GM19099 (cell line): ENCODE results near the gene ADRB2.

ENCODE experiments used
- POLR2A ChIP-seq: IDR thresholded peaks from 3 replicates; pipeline ENCODE4 v1.6.1; 2011; ENCODE audit warnings: low read depth; ENCODE audit not compliant: insufficient read length; ENCODE audit errors: extremely low read depth

Gene ADRB2

GRCh38 chr5:148816357-148816756 is 10.1 kb upstream of the ADRB2 start:
- TF ChIP-seq POLR2A = no peak

GRCh38 chr5:148816782-148817181 is 9.6 kb upstream of the ADRB2 start:
- no peak for TF ChIP-seq POLR2A

- TF ChIP-seq POLR2A = no peak
Observed at GRCh38 chr5:148817606-148818005, 8.8 kb upstream of the ADRB2 start.

GRCh38 chr5:148820461-148821395 is 5.7 kb upstream of the ADRB2 start:
- no peak for TF ChIP-seq POLR2A

GRCh38 chr5:148823871-148824270 is 2.5 kb upstream of the ADRB2 start:
- TF ChIP-seq POLR2A = no peak

- no peak for TF ChIP-seq POLR2A
Observed at GRCh38 chr5:148825716-148826052, 727 bp upstream of the ADRB2 start.

GRCh38 chr5:148826739-148827070 is 294 bp downstream of the ADRB2 start:
- TF ChIP-seq POLR2A = no peak

GRCh38 chr5:148827723-148828122 is 1.3 kb downstream of the ADRB2 start:
- no peak for TF ChIP-seq POLR2A

- TF ChIP-seq POLR2A = no peak
Observed at GRCh38 chr5:148828511-148829247, 2.3 kb downstream of the ADRB2 start.

GRCh38 chr5:148829248-148829594 is 2.8 kb downstream of the ADRB2 start:
- no peak for TF ChIP-seq POLR2A

GRCh38 chr5:148829734-148830133 is 3.3 kb downstream of the ADRB2 start:
- no peak for TF ChIP-seq POLR2A

GRCh38 chr5:148830211-148830610 is 3.8 kb downstream of the ADRB2 start:
- no peak for TF ChIP-seq POLR2A

- no peak for TF ChIP-seq POLR2A
Observed at GRCh38 chr5:148831590-148832565, 5.5 kb downstream of the ADRB2 start.

- TF ChIP-seq POLR2A = no peak
Observed at GRCh38 chr5:148833122-148833521, 6.7 kb downstream of the ADRB2 start.

- no peak for TF ChIP-seq POLR2A
Observed at GRCh38 chr5:148833925-148834324, 7.5 kb downstream of the ADRB2 start.
